A204.1 (cell line): Measurements from ENCODE around the gene NPHS1.
"Not testable (repeated sequence)": the region's sequence is repeated elsewhere in the genome, so short reads cannot be mapped to it uniquely, and the experiment has no call there.

Experiments
- FAIRE-seq: peaks from 2 replicates; lab custom pipeline; 2012; peaks lifted over from hg19 to GRCh38; lab: Jason Lieb, UNC

NPHS1 gene

GRCh38 chr19:35811317-35812219 lies 40.7 kb downstream of the NPHS1 start:
- FAIRE-seq = no peak

- FAIRE-seq = no peak
Observed at GRCh38 chr19:35807633-35808032, 44.7 kb downstream of the NPHS1 start.

GRCh38 chr19:35806597-35806996 lies 45.7 kb downstream of the NPHS1 start:
- no peak for FAIRE-seq

GRCh38 chr19:35805526-35806102 lies 46.7 kb downstream of the NPHS1 start:
- no peak for FAIRE-seq

- no peak for FAIRE-seq
Observed at GRCh38 chr19:35801828-35802227, 50.5 kb downstream of the NPHS1 start.

GRCh38 chr19:35797663-35798062 lies 54.6 kb downstream of the NPHS1 start:
- no peak for FAIRE-seq

GRCh38 chr19:35796645-35797542 lies 55.4 kb downstream of the NPHS1 start:
- FAIRE-seq = no peak

GRCh38 chr19:35795564-35795963 lies 56.7 kb downstream of the NPHS1 start:
- not testable (repeated sequence) for FAIRE-seq

- FAIRE-seq = no peak
Observed at GRCh38 chr19:35793381-35794165, 58.7 kb downstream of the NPHS1 start.

- FAIRE-seq = no peak
Observed at GRCh38 chr19:35792888-35793287, 59.4 kb downstream of the NPHS1 start.

GRCh38 chr19:35792312-35792711 lies 60.0 kb downstream of the NPHS1 start:
- FAIRE-seq = no peak

- FAIRE-seq = no peak
Observed at GRCh38 chr19:35791814-35792279, 60.5 kb downstream of the NPHS1 start.

GRCh38 chr19:35790981-35791813 lies 61.1 kb downstream of the NPHS1 start:
- no peak for FAIRE-seq

- FAIRE-seq = no peak
Observed at GRCh38 chr19:35789978-35790944, 62.0 kb downstream of the NPHS1 start.

- no peak for FAIRE-seq
Observed at GRCh38 chr19:35789195-35789977, 62.9 kb downstream of the NPHS1 start.

- no peak for FAIRE-seq
Observed at GRCh38 chr19:35788205-35788960, 63.9 kb downstream of the NPHS1 start.

- FAIRE-seq = no peak
Observed at GRCh38 chr19:35787227-35787799, 65.0 kb downstream of the NPHS1 start.
